Loucy (cell line): ENCODE measurements around the gene ANAPC2.

ENCODE experiments used
- H2AFZ ChIP-seq: fragments of 200-600 bp; sonication (generic); 2 replicates; pipeline ENCODE4 v1.6.0; 2016; ENCODE audit warnings: antibody characterized with exemption, mild to moderate bottlenecking, low read length, moderate library complexity
- H3F3A ChIP-seq: fragments of 200-600 bp; 2 replicates; pipeline ENCODE4 v1.6.0; 2016; ENCODE audit warnings: antibody characterized with exemption, low read depth, mild to moderate bottlenecking
- H3K27me3 ChIP-seq: fragments of 200-600 bp; sonication (generic); 2 replicates; pipeline ENCODE4 v1.6.1; 2014; ENCODE audit warnings: low read length, mild to moderate bottlenecking; ENCODE audit not compliant: insufficient read depth, poor library complexity, severe bottlenecking
- H3K36me3 ChIP-seq: fragments of 200-600 bp; sonication (generic); 2 replicates; pipeline ENCODE4 v1.6.1; 2016; ENCODE audit warnings: low read length; ENCODE audit not compliant: insufficient read depth
- H3K4me1 ChIP-seq: fragments of 200-600 bp; sonication (generic); 2 replicates; pipeline ENCODE4 v1.5.1; 2014; ENCODE audit warnings: low read length, mild to moderate bottlenecking; ENCODE audit not compliant: insufficient read depth, poor library complexity, severe bottlenecking
- H3K4me2 ChIP-seq: fragments of 200-600 bp; sonication (generic); 2 replicates; pipeline ENCODE4 v1.6.0; 2014; ENCODE audit warnings: antibody characterized with exemption, low read length, low read depth, mild to moderate bottlenecking; ENCODE audit not compliant: poor library complexity, severe bottlenecking
- H3K4me3 ChIP-seq: fragments of 200-600 bp; sonication (generic); 2 replicates; pipeline ENCODE4 v1.5.1; 2014; ENCODE audit warnings: low read length, mild to moderate bottlenecking, mixed read lengths; ENCODE audit not compliant: poor library complexity, severe bottlenecking
- H3K79me2 ChIP-seq: fragments of 200-600 bp; sonication (generic); 2 replicates; pipeline ENCODE4 v1.6.1; 2014; ENCODE audit warnings: low read length; ENCODE audit not compliant: insufficient read depth
- H3K9ac ChIP-seq: fragments of 200-600 bp; sonication (generic); 2 replicates; pipeline ENCODE4 v1.6.0; 2014; ENCODE audit warnings: mild to moderate bottlenecking, low read depth, low read length, moderate library complexity; ENCODE audit not compliant: poor library complexity, severe bottlenecking
- H3K9me2 ChIP-seq: fragments of 200-600 bp; sonication (generic); replicated peaks from 2 replicates; pipeline ENCODE4 v1.6.1; 2016; ENCODE audit warnings: low read depth, low read length, mixed read lengths
- H3K9me3 ChIP-seq: fragments of 200-600 bp; sonication (generic); 2 replicates; pipeline ENCODE4 v1.6.1; 2014; ENCODE audit warnings: mild to moderate bottlenecking, antibody characterized with exemption, low read length, low read depth; ENCODE audit not compliant: insufficient read depth
- H4K20me1 ChIP-seq: fragments of 200-600 bp; sonication (generic); 2 replicates; pipeline ENCODE4 v1.6.0; 2014; ENCODE audit warnings: antibody characterized with exemption, low read length, mild to moderate bottlenecking; ENCODE audit not compliant: insufficient read depth, poor library complexity, severe bottlenecking
- CTCF ChIP-seq: fragments of 200-600 bp; sonication (generic); conservative IDR thresholded peaks from 2 replicates; pipeline ENCODE4 v1.5.1; 2014; ENCODE audit warnings: mild to moderate bottlenecking, antibody characterized with exemption, low read length
- EZH2phosphoT487 ChIP-seq: fragments of 200-600 bp; IDR thresholded peaks from 2 replicates; pipeline ENCODE4 v1.6.1; 2018; ENCODE audit warnings: antibody characterized with exemption, mild to moderate bottlenecking, moderate library complexity, borderline replicate concordance

The ANAPC2 gene

GRCh38 chr9:137161558-137162486, 26.5 kb downstream of the ANAPC2 start:
- H3K4me1 ChIP-seq: peaks cover 28% of the 10 kb centered on the region
- no peak overlapping the region for H2AFZ ChIP-seq
- no peaks in the 10 kb centered on the region for H3K36me3 ChIP-seq
- no peaks in the 10 kb centered on the region for H3K9me3 ChIP-seq
- no peaks in the 10 kb centered on the region for H3K9me2 ChIP-seq
- H3K27me3 ChIP-seq: no peaks in the 10 kb centered on the region
- TF ChIP-seq CTCF: no peak
- no peak for TF ChIP-seq EZH2phosphoT487
- no peak overlapping the region for H3K4me2 ChIP-seq
- no peaks in the 10 kb centered on the region for H3F3A ChIP-seq
- H4K20me1 ChIP-seq: no peaks in the 10 kb centered on the region
- no peak overlapping the region for H3K9ac ChIP-seq
- H3K79me2 ChIP-seq: no peaks in the 10 kb centered on the region
- no peak overlapping the region for H3K4me3 ChIP-seq

GRCh38 chr9:137160716-137161557, 27.4 kb downstream of the ANAPC2 start:
- Histone ChIP-seq H3K4me3 (no peak overlapping the region), H3K79me2 (no peaks in the 10 kb centered on the region), H3K9me3 (no peaks in the 10 kb centered on the region), H3K9ac (no peak overlapping the region), H3K4me2 (no peak overlapping the region), H3F3A (no peaks in the 10 kb centered on the region), H3K36me3 (no peaks in the 10 kb centered on the region), H3K9me2 (no peaks in the 10 kb centered on the region), H4K20me1 (no peaks in the 10 kb centered on the region), H2AFZ (no peak overlapping the region), H3K27me3 (no peaks in the 10 kb centered on the region), H3K4me1 (peaks cover 28% of the 10 kb centered on the region)
- TF ChIP-seq EZH2phosphoT487 (no peak), CTCF (no peak)

GRCh38 chr9:137160054-137160425, 28.3 kb downstream of the ANAPC2 start:
- Histone ChIP-seq H3K4me1 (peaks cover 28% of the 10 kb centered on the region), H3K36me3 (no peaks in the 10 kb centered on the region), H3K4me2 (peak overlapping the region; percentile 84), H3K9ac (peak overlapping the region; percentile 54), H3K4me3 (no peak overlapping the region), H2AFZ (no peak overlapping the region), H3F3A (no peaks in the 10 kb centered on the region), H4K20me1 (no peaks in the 10 kb centered on the region), H3K27me3 (no peaks in the 10 kb centered on the region), H3K9me3 (no peaks in the 10 kb centered on the region), H3K9me2 (no peaks in the 10 kb centered on the region), H3K79me2 (no peaks in the 10 kb centered on the region)
- no peak for TF ChIP-seq EZH2phosphoT487
- no peak for TF ChIP-seq CTCF
